NOMO-1 treated with DMSO at 0.1 percent for 48 hours (cell line): ENCODE results near the gene PAK6.

Experiments used
- DNase-seq: peaks from one replicate; lab custom pipeline; 2025; ENCODE audit not compliant: unreplicated experiment; lab: John Stamatoyannopoulos, UW

Gene PAK6

DNA sequence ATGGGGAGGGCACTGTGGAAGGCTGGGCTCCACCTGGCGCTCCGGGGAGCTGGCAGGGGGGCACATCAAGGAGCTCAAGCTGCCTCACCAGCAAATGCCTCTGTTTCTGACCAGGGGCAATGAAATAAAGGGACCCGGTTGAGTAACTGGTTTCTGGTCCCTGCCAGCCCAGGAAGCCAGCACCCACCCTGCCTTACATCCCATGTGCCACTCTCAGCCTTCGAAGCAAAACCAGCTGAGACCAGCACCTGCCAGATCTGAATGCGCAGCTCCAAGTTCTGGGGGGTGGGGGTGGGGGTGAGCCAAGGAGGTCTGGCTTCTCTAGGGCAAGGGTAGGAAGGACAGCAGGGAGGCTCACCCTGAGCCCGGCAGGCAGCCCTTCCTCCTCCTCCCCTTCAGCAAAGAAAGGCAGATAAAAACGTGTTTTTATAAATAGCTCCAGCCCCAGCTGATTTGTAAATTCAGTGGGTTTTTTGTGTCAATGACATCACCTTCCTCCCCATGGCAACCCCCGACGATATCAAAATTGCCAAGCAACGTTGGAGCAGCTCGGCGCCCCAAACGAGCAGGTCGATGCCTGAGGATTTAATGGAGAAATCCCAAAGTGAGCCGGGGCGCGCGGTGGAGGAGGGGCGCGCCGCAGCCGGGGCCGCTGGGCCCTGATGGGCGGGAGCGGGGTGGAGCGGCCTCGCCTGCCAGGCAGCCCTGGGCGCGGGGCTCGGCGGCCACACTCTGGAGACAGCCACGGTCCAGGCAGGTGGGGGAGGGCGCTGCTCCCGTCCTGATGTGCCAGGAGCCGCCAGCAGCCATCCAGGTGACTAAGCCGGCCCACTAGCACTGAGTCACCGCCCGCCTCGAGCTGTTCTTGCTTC, at the start of gene PAK6:
Gene PAK6, plus strand, starts transcription at position 532 of the 872 bp plus-strand sequence. CDS start 25,723 bp downstream, outside the sequence.
- peak; percentile 27 for DNase-seq

DNA sequence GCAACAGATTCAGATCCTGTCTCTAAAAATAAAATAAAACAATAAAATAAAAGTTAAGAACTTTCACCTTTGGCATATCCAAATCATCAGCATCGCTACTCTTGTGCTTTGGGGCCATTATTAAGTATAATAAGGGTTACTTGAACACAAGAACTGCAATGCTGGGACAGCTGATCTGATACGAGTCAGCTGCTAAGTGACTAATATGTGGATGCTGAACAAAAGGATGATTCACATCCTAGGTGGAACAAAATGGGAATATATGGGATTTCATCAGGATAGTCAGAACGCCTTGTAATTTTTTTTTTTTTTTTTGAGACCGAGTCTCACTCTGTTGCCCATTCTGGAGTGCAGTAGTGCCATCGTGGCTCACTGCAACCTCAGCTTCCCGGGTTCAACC, 48.3 kb upstream of the PAK6 start:
- DNase-seq = no peak

DNA sequence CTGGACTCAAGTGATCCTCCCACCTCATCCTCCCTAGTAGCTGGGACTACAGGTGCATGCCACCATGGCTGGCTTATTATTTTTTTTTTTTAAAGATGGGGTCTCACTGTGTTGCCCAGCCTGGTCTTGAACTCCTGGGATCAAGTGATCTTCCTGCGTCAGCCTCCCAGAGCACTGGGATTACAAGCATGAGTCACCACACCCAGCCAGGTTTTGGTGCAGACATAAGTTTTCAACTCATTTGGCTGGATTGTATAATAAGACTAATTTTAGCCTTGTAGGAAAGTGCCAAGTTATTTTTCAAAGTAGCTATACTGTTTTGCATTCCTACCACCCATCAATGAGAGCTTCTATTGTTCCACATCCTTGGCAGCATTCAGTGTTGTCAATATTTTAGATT, 45.9 kb upstream of the PAK6 start:
- no peak for DNase-seq

DNA sequence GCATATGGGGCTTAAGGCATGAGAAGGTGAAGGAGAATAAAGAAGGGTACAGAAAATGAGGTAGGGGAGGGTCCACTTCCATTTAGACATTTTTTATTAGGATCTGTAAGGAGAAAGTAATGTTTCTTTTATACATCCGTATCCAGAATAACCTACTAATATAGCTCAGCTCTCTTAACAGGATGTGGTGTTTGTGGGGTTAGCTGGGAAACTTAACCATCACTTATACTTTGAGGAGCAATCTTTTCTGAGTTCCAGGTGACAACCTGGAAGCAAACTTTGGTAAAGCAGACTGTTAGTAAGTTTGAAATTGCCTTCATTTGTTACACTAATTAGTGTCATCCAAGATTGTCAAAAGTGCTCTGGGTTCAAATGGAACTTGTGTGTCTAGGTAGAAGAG, 41.4 kb upstream of the PAK6 start:
- no peak for DNase-seq

DNA sequence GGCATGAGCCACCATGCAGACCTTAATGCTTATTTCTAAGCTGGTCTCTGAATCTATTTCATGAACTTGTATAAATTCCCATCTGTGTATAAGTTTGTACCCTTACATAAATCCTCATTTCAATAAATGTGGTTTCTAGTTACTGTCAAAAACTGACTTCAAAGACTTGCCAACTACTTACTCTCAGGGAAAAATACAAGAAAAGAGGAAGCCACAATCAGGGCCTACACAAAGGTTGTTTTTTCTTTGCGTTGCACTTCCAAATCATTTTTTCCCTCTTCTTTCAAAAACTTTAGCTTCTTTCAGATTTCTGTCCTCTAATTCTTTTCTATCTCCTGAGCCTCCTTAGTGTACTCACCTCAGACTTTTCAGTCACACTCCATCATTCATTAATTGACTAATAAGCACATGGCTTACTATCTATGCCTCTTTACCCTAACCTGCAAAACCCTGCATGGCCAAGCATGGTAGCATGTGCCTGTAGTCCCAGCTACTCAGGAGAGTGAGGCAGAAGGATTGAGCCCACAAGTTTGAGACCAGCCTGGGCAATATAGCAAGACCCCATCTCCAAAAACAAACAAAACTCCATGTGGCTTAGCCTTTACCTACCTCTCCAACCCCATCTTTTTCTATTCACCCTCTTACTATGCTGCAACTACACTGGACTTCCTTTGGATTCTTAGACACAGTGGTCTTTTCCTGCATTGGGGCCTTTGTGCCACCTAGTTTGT, 40.3 kb upstream of the PAK6 start:
- DNase-seq = no peak

DNA sequence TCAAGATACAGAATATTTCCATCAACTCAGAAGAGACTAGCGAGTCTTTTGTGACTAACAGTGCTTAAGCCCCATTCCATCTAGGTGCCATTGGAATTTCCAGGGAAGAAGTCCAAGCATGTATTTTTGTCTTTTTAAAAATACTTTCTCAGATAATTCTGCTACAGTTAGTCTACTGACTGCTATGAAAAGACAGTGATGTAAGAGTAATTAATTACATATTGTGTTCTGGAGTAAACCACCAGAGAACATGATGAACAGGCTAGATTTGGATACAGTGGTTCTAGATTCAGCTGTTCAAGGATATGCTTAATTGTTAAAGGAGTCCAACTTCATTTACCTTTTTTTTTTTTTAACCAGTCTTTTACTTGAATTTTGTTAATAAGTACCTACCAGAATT, 34.8 kb upstream of the PAK6 start:
- DNase-seq = no peak

DNA sequence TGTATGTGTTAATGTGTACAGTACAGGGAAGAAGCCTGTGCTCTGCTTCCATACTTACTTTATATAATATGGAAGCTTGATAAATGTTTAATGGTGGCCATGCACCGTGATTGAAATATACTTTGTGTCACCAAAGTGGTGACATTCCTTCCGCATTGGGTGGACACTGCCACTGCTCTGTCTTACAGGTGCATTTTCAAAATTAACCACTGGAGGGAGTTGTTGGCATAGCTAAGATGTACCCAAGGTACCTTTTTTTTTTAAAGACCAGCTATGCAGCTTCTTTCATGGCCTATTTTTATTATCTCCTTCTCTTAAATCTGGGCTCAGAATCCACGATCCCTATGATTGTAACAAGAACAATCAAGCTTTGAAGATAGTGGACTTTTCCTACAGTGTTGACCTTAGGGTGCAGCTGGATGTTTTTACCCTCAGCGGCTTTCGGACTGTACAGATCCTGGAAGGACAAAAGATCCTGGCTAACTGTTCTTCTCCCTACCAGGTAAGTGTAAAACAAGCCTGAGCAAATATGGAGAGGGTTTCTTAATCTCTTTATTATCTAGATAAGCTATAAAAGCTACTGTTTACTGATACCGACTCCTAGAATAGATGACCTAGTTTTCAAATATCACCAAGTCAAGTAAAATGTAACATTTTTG, 21.6 kb upstream of the PAK6 start:
- peak; percentile 69 for DNase-seq

DNA sequence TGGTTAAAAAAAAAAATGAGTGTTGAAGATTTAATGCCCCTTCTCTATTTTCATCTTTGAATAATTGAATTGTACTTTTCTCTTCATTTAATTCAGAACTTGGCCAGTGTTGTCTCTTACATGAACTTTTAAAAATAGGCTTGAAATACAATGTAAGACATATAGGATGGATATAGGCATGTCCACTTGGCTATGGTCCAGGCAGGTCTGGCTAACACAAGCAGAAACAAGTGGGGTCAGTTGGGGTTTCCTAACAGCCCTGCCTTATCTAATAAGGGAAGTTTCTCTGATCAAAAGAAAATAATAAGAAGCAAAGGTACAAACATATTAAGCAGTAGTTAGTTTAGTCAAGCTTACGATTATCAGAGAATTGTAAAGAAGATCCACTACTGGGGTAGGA, 19.1 kb upstream of the PAK6 start:
- DNase-seq = no peak

DNA sequence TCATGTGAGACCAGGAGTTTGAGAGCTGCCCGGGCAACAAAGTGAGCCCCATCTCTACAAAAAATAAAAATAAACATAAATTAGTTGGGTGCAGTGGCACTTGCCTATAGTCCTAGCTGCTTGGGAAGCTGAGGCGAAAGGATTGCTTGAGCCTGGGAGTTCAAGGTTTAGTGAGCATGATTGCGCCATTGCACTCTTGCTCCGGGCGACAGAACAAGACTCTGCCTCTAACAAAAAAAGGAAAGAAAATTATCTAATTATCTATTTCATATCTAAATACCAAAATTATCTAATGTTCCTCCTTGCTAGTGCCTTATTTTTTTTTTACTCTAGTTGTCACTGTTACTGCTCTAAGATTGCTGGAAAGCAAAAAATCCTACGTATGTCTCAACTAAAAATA, 16.7 kb upstream of the PAK6 start:
- no peak for DNase-seq

DNA sequence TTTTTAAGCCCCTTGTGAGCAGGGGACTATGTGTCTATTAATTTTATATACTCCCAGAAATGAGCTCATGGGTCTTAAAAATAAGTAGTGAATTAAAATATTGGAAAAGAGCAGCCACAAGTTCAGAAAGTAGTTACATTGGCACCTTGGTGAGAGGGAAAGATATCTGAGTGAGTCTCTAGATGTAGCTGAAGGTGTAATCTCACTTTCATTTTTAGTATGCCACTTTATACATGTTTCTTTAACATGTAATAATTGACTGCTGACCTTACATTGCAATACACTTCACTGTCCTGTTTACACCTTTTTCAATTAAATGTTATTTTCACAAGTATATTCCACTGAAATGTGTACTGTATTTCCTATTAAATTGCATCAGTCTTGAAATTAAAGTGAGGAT, 12.1 kb upstream of the PAK6 start:
- no peak for DNase-seq

DNA sequence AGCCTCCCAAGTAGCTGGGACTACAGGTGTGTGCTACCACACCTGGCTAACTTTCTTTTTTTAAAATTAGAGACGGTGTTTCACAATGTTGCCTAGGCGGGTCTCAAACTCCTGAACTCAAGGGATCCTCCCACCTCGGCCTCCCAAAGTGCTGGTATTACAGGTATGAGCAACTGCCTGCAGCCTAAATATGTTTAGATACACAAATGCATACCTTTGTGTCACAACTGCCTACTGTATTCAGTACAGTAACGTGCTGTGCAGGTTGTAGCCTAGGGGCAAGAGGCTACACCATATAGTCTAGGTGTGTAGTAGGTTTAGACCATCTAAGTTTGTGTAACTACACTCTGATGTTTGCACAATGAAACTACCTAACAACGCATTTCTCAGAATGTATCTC, 9.5 kb upstream of the PAK6 start:
- no peak for DNase-seq

DNA sequence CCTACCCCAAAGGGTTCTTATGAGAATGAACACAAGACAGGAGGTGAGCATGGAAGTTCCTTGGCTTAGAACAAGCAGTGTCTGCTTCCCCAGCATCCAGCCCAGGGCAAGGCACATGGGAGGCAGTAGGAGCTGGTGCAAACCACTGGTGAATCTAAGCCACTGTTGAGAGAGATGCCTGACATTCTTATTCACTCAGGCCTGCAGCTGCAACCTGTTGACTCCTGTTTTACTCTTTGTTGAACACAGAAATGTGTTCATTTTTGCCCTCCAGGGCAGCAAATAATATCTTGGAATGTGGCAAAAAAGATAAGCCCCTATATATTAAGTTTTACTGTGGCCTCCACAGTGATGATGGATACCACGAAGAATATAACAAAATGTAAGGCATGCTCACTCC, 8.9 kb upstream of the PAK6 start:
- DNase-seq = no peak

DNA sequence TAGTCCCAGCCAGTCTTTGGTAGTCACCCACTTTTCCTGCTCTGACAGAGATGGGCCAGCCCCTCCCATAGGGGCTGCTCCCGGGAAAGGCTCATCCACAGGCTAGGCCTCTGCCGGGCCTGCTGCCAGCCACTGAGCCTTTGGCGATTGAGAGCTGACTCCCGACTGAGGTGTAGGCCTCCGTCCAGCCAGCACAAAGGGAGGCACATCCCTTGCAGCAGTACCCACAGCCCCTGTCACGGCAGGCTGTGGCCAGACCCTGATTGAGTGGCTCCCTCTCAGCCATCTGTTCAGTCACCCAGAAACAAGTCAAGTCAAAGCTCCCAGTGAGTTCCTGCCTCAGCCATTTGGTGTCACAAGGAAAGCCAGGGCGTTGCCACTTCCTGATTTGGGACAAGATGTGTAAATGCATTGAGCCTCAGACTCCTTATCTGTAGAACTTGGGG, 6.2 kb upstream of the PAK6 start:
- no peak for DNase-seq

DNA sequence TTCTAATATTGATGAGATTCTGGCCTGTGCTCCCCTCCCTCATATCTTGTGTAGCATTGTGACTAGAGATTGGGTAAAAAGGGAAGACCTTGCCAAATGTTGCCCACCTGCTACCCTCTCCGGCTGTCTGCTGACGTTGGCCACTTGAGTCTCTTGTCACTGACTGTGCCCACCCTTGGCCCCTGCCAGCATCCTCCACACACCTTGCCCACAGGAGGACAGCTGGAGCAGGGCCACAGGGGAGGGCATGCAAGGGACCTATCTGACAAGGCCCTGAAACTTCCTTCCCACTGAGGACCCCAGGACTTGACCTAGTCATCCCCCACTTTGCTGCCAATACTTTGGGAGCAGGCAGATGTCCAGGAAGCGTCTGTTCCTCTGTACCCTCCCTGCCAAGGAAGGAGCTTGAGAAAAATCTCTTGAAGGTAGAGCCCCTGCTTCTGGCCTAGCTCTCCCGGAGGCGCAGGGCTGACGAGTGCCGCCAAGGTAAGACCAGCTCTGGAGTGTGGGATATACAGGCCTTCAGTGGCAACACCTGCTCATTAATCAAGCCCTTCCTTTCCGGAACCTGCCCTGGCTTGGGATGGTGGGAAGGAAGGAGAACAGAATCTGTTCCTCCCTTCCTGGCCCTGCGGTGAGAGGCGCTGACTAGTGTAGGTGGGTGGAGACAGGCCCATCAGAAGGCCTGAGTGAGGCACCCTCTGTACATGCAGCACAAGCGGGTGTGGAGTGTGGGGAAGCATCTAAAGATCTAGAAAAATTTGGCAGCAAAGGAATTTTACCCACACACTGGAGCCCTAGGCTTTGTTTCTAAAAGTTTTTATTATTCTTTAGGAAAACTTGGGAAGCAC, 4.9 kb upstream of the PAK6 start:
- DNase-seq = no peak

DNA sequence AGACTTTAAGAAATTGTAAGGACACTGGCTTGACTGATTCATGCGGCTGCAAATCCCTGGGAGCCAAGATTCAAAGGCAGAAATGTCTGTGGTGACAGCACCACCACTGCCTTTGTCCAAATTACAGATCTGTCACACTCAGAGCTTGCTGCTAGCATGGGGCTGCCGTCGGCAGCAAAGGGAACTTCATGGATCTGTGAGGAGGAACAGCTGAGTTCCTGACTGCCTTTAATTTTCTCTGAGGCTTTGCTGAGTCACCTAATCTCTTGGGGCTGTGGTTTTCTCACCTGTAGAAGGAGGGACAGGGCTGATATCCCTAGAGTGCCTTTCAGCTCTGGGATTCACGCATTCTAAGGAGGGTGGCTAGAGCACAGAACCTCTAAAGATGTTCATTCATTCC, 4.1 kb upstream of the PAK6 start:
- DNase-seq = peak; percentile 4

DNA sequence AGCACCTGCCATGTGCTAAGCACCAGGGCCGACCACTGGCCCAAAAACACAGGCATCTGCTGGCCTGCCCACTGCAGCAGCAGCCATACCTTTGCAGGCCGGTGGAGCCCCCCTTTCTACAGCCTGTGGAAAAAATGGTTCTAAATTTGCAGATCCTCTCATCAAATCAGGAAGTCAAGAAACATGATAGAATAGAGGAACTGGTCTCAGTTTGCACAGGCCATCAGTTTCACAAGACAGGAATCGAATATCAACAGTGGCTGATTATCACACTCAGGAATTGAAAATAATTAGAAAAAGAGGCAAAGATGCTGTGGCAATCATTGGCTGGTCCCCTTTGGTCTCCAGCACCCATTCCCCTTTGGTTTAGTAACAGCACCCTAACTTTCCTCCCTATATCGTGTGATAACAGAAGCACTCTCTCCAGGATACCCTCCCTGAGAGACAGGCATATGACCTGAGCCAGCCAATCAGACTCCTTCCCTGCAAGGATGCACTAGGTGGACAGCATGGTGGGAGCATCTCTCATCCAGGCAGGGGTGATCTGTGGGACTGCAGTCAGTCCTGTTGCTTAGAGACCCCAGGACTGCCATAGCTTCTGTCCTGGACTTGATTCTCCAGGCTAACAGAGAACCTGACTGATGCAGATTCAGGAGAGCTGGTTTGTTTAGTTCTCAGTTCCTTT, 3.5 kb upstream of the PAK6 start:
- DNase-seq = peak; percentile 83

DNA sequence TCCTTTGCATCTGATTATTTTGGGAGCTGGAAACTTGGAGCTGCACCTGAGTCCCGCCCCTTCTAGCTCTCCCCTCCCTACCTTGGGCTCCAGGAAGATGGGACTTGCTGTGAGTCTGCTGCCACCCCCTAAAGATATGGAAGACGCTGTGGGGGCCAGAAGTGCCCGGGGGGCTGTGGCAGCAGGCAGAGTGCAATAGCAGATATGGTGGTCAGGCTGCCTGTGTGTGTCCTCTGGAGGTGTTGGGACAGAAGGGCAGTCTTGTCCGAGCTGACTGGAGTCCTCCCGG, 485 bp downstream of the PAK6 start:
- DNase-seq = no peak

DNA sequence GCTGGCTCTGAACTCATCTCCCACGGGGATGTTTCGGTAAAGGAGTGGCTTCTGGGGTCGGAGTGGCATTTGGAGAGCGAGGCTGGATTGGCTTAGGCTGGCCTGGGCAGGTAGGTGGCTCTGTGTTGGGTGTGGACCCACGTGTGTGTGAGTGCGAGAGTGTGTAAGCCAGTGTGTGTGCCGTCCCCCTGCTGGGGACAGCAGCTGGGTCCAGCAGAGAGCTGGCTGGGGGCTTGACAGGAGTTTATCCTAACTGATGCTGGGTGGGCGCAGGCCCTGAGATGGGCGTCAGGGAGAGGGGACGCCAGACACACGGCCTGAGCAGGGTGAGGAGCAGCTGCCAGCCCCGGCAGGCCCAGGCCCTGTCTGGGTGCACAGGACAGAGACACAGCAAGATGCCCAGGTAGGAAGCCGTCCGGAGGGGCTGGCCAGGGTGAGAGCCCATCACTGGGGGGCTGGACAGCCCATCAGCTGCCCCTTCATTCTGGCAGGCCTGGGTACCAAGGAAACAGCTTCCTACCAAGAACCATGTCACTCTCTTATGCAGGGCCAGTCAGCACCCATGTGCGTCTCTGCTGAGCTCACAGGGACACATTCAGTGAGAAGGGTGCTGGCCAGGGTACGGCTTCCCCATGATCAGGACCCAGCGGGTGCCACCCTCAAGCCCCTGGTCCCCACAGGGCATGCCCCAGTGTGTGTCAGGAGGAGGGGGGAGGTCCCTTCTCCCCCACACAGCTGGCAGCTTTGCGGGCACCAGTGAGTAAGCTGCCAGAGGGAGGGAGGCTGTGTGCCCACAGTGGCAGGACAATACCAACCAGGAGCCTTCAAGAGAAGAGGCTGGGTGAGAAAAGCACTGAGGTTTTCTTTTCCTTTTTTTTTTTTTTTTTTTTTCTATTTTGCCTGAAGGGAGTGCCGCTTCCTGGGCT, 1.1 kb downstream of the PAK6 start:
- DNase-seq = no peak

DNA sequence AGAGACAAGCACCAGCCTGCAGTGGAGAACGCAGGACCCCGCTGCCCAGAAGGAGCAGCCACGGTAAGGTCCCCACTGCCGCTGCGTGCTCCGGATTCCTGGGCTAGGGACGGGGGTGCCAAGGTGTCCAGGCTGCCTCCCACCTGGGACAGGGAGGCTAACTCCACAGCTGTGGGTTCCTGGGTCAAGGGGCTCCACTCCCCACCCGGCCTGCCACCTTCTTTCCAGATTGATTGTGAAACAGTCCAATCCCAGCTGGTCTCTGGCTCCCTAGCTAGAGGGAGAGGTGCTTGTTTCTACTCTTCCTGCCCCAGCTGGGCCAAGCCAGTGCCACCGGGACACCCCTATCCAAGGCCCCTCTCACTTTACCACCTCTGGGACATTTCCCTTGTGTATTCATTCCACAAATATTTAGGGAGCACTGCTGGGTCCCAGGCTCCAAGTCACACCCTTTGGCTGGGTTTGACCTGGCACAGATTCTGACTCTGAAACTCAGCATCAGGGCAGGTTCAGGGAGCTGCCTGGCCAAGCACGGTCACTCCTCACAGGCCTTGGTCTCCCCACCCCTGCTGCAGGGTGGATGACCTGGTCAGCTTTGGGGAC, 1.9 kb downstream of the PAK6 start:
- no peak for DNase-seq
